ENCODE data around the gene KLRK1.

Gene KLRK1

GRCh38 chr12:10361622-10362021 lies 28.2 kb downstream of the KLRK1 start (continued):
- TF ChIP-seq ZNF394 (tag by site-specific recombination; IDR thresholded peaks at IDR 0.05; ENCODE audit: borderline replicate concordance) (peak; percentile 94), ZNF350 (tag by site-specific recombination; IDR thresholded peaks at IDR 0.05) (no peak)

GRCh38 chr12:10361084-10361483 lies 28.8 kb downstream of the KLRK1 start:
- Histone ChIP-seq H3K27ac (ENCODE audit: extremely low read depth, low read depth, low read length) (peak overlapping the region; percentile 95), H3K36me3 (ENCODE audit: control insufficient read depth in 2 of 2, insufficient read depth in 1 of 2, low read length in 2 of 2) (no peaks in the 10 kb centered on the region), H3K4me3 (ENCODE audit: low read depth, low read length) (no peak overlapping the region), H3K4me1 (ENCODE audit: control insufficient read depth, insufficient read depth, low read length) (peaks cover 14% of the 10 kb centered on the region), H3K9me3 (ENCODE audit: control insufficient read depth, insufficient read depth, low read depth, low read length) (no peaks in the 10 kb centered on the region)
- POLR2A ChIA-PET: interaction anchor here (0.9 kb wide), 1 partner anchor 32 kb away, joined by 3 read pairs; no protein-coding TSS in a partner anchor
- CTCF ChIA-PET: interaction anchor here (1.0 kb wide), 1 partner anchor 200 kb away, joined by 3 read pairs; no protein-coding TSS in a partner anchor
- TF ChIP-seq GLI4 (tag by site-specific recombination; IDR thresholded peaks at IDR 0.05) (no peak), TCF7L2 (IDR thresholded peaks at IDR 0.05; ENCODE audit: borderline replicate concordance, low read depth, low read length) (no peak), ZBTB20 (tag by site-specific recombination; IDR thresholded peaks at IDR 0.05) (peak; percentile 19; the same call in 1 of the 2 replicates), KLF8 (tag by site-specific recombination; IDR thresholded peaks at IDR 0.05) (no peak), PBX3 (CRISPR knock-in tag; IDR thresholded peaks at IDR 0.05) (no peak), MYNN (tag by site-specific recombination; IDR thresholded peaks at IDR 0.05; ENCODE audit: borderline replicate concordance) (no peak), ZBTB8A (tag by site-specific recombination; IDR thresholded peaks at IDR 0.05) (peak; percentile 35; the same call in 1 of the 2 replicates), ZNF548 (tag by site-specific recombination; IDR thresholded peaks at IDR 0.05) (no peak), ZNF610 (tag by site-specific recombination; IDR thresholded peaks at IDR 0.05; ENCODE audit: borderline replicate concordance) (no peak), ZNF26 (tag by site-specific recombination; IDR thresholded peaks at IDR 0.05) (no peak), ZSCAN4 (tag by site-specific recombination; IDR thresholded peaks at IDR 0.05) (no peak), ZNF202 (tag by site-specific recombination; IDR thresholded peaks at IDR 0.05; ENCODE audit: borderline replicate concordance) (no peak), ZFHX2 (tag by site-specific recombination; conservative IDR thresholded peaks at IDR 0.05) (no peak), YY1 (tag by site-specific recombination; IDR thresholded peaks at IDR 0.05) (peak; percentile 64), ZNF341 (tag by site-specific recombination; IDR thresholded peaks at IDR 0.05; ENCODE audit: low read depth) (no peak), ZNF114 (tag by site-specific recombination; IDR thresholded peaks at IDR 0.05) (no peak), ZNF473 (tag by site-specific recombination; IDR thresholded peaks at IDR 0.05) (no peak), ZSCAN23 (tag by site-specific recombination; IDR thresholded peaks at IDR 0.05) (no peak), ZNF37A (tag by site-specific recombination; IDR thresholded peaks at IDR 0.05) (no peak), PRDM2 (tag by site-specific recombination; IDR thresholded peaks at IDR 0.05; ENCODE audit: borderline replicate concordance) (no peak), GLIS1 (tag by site-specific recombination; IDR thresholded peaks at IDR 0.05) (peak; percentile 18; the same call in 1 of the 2 replicates), INSM2 (tag by site-specific recombination; IDR thresholded peaks at IDR 0.05) (no peak), ZNF324 (tag by site-specific recombination; IDR thresholded peaks at IDR 0.05) (no peak), SP2 (tag by site-specific recombination; IDR thresholded peaks at IDR 0.05) (peak; percentile 49), FEZF1 (tag by site-specific recombination; IDR thresholded peaks at IDR 0.05) (no peak)

Measured in HEK293 (cell line).